Middle frontal gyrus (tissue), 1 donor: ENCODE data around the gene CIAO3.
"Not testable (repeated sequence)": the region's sequence is repeated elsewhere in the genome, so short reads cannot be mapped to it uniquely, and the experiment has no call there.

Experiments
- DNase-seq: peaks from one replicate; pipeline ENCODE4 v3.0.0-alpha.2; 2015; ENCODE audit warnings: low spot score; ENCODE audit errors: extremely low spot score

CIAO3 gene

GRCh38 chr16:694187-694862 is 46.5 kb downstream of the CIAO3 start:
- no peak for DNase-seq

- DNase-seq: no peak
Measured at GRCh38 chr16:693766-694165, 47.0 kb downstream of the CIAO3 start.

GRCh38 chr16:693364-693763 is 47.4 kb downstream of the CIAO3 start:
- DNase-seq: no peak

GRCh38 chr16:692356-693108 is 48.3 kb downstream of the CIAO3 start:
- DNase-seq: no peak

GRCh38 chr16:691242-691641 is 49.6 kb downstream of the CIAO3 start:
- not testable (repeated sequence) for DNase-seq

GRCh38 chr16:689175-689897 is 51.5 kb downstream of the CIAO3 start:
- DNase-seq: no peak

DNA sequence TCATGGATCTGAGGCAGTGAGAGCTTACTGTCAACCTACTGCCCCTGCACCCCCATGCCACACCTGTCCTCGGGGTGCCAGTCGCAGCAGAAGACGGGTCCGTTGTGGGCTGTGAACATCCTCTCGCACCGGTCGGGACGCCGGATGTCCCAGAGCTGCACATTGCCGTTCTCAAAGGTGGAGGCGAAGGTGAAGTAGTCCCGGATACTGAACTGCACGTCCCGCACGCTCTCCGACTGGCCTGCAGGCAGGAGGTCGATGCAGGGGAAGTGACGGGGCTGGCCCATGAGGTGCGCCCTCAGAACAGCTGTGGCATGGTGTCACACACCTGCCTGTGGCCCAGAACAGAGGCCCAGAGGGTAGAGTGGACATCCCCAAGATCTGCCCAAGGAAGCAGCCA is 53.3 kb downstream of the CIAO3 start:
- DNase-seq: no peak

GRCh38 chr16:686459-687260 is 54.1 kb downstream of the CIAO3 start:
- DNase-seq: no peak

GRCh38 chr16:685967-686366 is 54.8 kb downstream of the CIAO3 start:
- DNase-seq: no peak

GRCh38 chr16:684961-685696 is 55.7 kb downstream of the CIAO3 start:
- DNase-seq: no peak

GRCh38 chr16:684071-684794 is 56.6 kb downstream of the CIAO3 start, which contains the start of gene JMJD8:
Gene JMJD8 (minus strand): TSS chr16:684334. CDS start chr16:684319, 15 bp downstream.
- peak; percentile 93 for DNase-seq

DNA sequence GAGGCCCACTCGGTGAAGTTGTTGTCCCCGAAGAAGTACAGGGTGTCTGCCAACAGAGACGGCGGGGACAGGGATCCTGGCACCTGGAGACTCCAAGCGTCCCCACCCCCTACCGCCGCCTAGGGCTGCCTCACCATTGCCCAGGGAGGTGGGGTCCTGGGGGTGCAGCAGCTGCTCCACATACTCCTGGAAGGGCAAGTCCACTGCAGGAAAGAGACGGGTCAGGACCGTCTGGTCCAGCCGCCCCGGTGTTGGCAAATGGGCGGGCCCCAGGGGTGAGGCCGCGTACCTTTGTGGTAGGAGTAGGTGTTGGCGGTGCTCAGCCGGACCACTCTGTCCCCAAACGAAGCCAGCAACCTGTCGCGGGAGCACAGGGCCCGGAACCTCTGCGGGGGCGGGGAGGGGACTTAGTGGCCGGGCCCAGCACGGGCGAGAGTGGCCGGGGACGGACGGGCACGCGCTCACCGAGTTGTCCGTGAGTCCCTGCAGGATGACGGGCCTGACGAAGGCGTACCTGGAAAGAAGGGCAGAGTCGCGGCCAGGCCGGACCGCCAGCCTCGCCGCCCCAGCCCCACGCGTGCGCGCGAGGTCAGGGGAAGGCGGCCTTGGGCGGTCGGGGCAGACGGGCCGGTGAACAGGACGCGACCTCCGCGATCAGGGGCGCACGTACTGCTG is 57.3 kb downstream of the CIAO3 start:
- no peak for DNase-seq

DNA sequence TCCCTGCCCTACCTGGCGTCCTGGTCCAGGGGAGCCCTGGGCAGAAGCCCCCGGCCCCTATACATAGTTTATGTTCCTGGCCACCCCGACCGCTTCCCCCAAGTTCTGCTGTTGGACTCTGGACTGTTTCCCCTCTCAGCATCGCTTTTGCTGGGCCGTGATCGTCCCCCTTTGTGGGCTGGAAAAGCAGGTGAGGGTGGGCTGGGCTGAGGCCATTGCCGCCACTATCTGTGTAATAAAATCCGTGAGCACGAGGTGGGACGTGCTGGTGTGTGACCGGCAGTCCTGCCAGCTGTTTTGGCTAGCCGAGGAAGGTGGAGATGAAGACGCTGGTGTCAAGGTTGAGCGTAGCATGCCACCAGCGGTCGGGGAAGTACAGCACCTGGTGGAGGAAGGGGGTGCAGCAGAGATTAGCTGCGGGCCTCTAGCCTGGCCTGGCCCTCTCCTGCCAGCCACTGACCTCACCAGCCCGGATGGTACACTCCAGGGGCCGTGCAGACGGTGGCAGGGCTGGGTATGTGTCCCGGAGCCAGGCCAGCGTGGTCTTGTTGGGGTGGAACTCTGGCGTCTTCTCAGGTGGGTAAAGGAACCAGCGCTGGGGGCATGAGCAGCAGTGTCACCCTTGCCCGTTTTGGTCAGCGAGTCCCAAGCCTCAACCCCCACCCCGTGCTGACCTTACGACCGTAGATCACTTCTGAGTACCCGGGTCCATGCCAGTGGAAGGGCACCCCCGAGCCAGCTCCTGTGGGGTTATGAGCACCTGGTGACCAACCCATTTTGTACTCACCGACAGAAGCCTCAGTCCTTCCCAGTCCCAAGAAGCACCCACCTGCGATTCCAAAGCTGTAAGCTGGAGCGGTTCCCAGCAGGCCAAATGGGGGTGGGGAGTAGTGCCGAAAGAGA is 58.1 kb downstream of the CIAO3 start:
- DNase-seq: no peak

- DNase-seq: no peak
Measured at GRCh38 chr16:681746-682427, 58.9 kb downstream of the CIAO3 start.

DNA sequence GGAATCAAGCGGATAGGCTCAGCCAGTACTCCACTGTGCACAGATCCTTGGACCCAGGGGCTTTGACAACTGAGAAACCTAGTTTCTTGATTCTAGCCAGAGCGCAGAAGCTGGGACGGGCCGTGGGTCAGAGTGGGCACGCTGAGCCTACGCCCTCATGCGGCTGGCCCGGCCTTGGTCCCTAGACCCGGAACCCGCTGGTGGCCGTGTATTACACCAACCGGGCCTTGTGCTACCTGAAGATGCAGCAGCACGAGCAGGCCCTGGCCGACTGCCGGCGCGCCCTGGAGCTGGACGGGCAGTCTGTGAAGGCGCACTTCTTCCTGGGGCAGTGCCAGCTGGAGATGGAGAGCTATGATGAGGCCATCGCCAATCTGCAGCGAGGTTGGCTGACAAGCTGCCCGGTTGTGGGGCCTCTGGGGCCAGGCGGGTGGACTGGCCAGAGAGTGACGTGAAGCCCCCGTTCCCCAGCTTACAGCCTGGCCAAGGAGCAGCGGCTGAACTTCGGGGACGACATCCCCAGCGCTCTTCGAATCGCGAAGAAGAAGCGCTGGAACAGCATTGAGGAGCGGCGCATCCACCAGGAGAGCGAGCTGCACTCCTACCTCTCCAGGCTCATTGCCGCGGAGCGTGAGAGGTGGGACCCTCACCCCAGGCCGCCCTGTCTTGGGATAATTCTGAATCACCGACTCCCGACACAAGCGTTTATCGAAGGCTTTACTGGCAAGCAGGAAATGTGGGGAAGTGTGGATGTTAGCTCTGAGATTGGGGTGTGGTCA is 59.6 kb downstream of the CIAO3 start:
- no peak for DNase-seq

- DNase-seq: no peak
Measured at GRCh38 chr16:680625-680945, 60.2 kb downstream of the CIAO3 start.
